Pons (tissue), 1 donor: ENCODE results near the gene LBX1.

Source experiments
- DNase-seq: peaks from one replicate; pipeline ENCODE4 v3.0.0-alpha.2; 2016; ENCODE audit warnings: low spot score

LBX1 gene

GRCh38 chr10:101244321-101245050 lies 15.2 kb upstream of the LBX1 start:
- DNase-seq = no peak

- no peak for DNase-seq
These were observed 12.8 kb upstream of the LBX1 start for GRCh38 chr10:101241840-101242707.

- no peak for DNase-seq
These were observed 9.5 kb upstream of the LBX1 start for GRCh38 chr10:101238732-101239105.

GRCh38 chr10:101237982-101238731 lies 8.9 kb upstream of the LBX1 start:
- DNase-seq = no peak

GRCh38 chr10:101237081-101237981 lies 8.1 kb upstream of the LBX1 start:
- DNase-seq = no peak

- no peak for DNase-seq
These were observed 7.3 kb upstream of the LBX1 start for GRCh38 chr10:101236376-101237080.

GRCh38 chr10:101235766-101236165 lies 6.5 kb upstream of the LBX1 start:
- DNase-seq = no peak

- no peak for DNase-seq
These were observed 5.1 kb upstream of the LBX1 start for GRCh38 chr10:101234333-101234732.

- no peak for DNase-seq
These were observed 4.6 kb upstream of the LBX1 start for GRCh38 chr10:101233863-101234262.

- no peak for DNase-seq
These were observed 4.2 kb upstream of the LBX1 start for GRCh38 chr10:101233443-101233842.

GRCh38 chr10:101231912-101232689 lies 2.8 kb upstream of the LBX1 start:
- no peak for DNase-seq

- no peak for DNase-seq
These were observed 1.8 kb upstream of the LBX1 start for GRCh38 chr10:101231092-101231491.

- DNase-seq = no peak
These were observed 1.1 kb upstream of the LBX1 start for GRCh38 chr10:101230183-101230917.

GRCh38 chr10:101228966-101229265 lies 347 bp downstream of the LBX1 start:
- no peak for DNase-seq

- no peak for DNase-seq
These were observed 904 bp downstream of the LBX1 start for GRCh38 chr10:101228153-101228965.

GRCh38 chr10:101227429-101228152 lies 1.7 kb downstream of the LBX1 start:
- no peak for DNase-seq

GRCh38 chr10:101226491-101227428 lies 2.5 kb downstream of the LBX1 start:
- no peak for DNase-seq
